NB4 (cell line): Measurements from ENCODE around the gene PRCP.

ENCODE experiments used
- POLR2A ChIP-seq: IDR thresholded peaks from 2 replicates; pipeline ENCODE4 v1.6.1; 2011; ENCODE audit warnings: mild to moderate bottlenecking; ENCODE audit not compliant: insufficient read length; ENCODE audit errors: extremely low read depth
- TF ChIP-seq, protein P1 (sequence below): IDR thresholded peaks from one replicate; pipeline ENCODE4 v1.5.1; 2012; ENCODE audit warnings: low read depth, low read length

DNA sequence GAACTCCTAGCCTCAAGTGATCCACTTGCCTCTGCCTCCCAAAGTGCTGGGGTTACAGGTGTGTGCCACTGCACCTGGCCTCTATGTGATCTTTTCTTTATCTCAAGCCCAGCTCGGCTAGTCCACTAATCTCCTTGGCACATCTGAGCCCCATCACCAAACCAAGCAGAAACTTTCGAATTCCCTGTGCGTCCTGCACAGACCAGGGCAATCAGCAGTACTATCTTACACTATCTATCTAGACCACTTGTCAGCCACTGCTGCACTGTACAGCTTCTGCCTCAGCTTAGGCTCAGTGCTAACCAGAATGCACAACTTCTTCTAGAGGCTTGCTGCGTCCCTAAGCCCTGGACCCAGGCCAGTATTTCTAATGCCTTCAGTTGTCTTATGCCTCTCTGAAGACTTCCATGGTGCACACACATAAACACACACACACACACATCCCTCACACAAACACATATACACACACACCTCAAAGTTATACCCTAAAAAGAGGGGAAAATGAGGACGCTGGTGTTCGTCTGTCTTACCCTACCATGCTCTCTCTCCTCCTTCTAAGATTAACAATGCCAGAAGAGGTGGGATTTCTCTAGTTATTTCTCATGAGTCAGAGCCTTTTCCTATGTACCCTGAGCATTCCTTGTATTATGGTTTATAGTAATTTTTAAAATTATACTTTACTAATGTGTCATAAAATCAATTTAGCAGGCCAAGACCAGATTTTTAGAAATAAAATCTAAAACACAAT lies 107.2 kb downstream of the PRCP start:
- TF ChIP-seq, protein P1, sequence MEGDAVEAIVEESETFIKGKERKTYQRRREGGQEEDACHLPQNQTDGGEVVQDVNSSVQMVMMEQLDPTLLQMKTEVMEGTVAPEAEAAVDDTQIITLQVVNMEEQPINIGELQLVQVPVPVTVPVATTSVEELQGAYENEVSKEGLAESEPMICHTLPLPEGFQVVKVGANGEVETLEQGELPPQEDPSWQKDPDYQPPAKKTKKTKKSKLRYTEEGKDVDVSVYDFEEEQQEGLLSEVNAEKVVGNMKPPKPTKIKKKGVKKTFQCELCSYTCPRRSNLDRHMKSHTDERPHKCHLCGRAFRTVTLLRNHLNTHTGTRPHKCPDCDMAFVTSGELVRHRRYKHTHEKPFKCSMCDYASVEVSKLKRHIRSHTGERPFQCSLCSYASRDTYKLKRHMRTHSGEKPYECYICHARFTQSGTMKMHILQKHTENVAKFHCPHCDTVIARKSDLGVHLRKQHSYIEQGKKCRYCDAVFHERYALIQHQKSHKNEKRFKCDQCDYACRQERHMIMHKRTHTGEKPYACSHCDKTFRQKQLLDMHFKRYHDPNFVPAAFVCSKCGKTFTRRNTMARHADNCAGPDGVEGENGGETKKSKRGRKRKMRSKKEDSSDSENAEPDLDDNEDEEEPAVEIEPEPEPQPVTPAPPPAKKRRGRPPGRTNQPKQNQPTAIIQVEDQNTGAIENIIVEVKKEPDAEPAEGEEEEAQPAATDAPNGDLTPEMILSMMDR = no peak
- TF ChIP-seq POLR2A = no peak
